GM23248 (cell line): ENCODE measurements around the gene ARHGEF9.

Experiments used
- EZH2 ChIP-seq: fragments of 200-600 bp; sonication (generic); IDR thresholded peaks from 2 replicates; pipeline ENCODE4 v1.6.1; 2018; ENCODE audit warnings: antibody characterized with exemption, mild to moderate bottlenecking; ENCODE audit not compliant: insufficient read depth, poor library complexity, severe bottlenecking
- EZH2phosphoT487 ChIP-seq: fragments of 200-600 bp; sonication (generic); IDR thresholded peaks from 2 replicates; pipeline ENCODE4 v1.6.1; 2018; ENCODE audit warnings: antibody characterized with exemption, moderate library complexity, mild to moderate bottlenecking, low read depth; ENCODE audit not compliant: insufficient read depth

DNA sequence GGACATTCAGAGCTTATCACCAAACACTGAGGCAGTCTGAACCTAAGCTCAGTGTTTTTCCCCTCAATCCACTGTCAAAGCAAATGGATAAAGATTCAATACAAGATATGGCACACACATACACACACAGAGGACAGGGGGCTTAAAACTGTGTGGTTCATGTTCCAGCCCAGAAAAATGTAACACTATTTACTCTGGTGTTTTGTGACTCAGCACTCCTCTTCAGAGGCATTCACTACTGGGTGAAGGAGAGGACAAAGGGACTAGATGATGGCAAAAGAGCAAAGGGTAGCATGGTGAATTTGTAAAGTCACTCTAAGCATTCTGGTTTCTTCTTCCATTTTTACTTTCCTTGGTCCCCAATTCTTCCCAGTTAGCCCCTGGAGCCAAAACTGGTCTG is 120.3 kb downstream of the ARHGEF9 start:
- no peak for TF ChIP-seq EZH2phosphoT487
- TF ChIP-seq EZH2: no peak
